ENCODE data around the gene RETREG1.

GRCh38 chr5:16580382-16580781 lies 36.4 kb downstream of the RETREG1 start:
- no peak for TF ChIP-seq CTCF (IDR thresholded peaks at IDR 0.05; ENCODE audit: low read length)
- no peak for TF ChIP-seq EZH2 (IDR thresholded peaks at IDR 0.05; ENCODE audit: borderline replicate concordance, low read length)
